ENCODE data around the gene NDNF.

NDNF gene

GRCh38 chr4:121070696-121071639 is 1.4 kb downstream of the NDNF start:
- DNase-seq (ENCODE audit: low spot score) = peak; percentile 15

- DNase-seq (ENCODE audit: low spot score) = no peak
These were observed 2.1 kb downstream of the NDNF start for GRCh38 chr4:121070274-121070673.

GRCh38 chr4:121069430-121069829 is 2.9 kb downstream of the NDNF start:
- DNase-seq (ENCODE audit: low spot score) = no peak

GRCh38 chr4:121064482-121064881 is 7.9 kb downstream of the NDNF start:
- no peak for DNase-seq (ENCODE audit: low spot score)

DNA sequence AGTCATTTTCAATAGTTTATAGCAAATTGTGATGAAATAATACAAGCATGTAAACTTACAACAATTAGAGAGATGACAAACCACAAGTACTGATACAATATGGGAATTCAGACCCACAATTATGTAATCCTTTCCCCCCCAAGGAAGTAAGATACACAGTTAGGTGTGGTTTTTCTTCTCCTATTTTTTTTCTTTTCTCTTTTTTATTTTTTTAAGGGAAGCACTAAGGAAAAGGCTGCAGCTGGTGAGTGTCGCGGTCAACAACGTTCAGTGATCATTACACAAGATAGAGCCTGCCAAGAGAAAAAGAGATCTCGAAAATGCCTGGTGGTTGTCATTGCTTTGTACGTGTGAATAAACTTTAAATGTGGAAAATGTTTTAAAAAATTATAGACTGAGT is 9.8 kb downstream of the NDNF start:
- DNase-seq (ENCODE audit: low spot score) = no peak

- DNase-seq (ENCODE audit: low spot score) = no peak
These were observed 10.5 kb downstream of the NDNF start for GRCh38 chr4:121061861-121062260.

GRCh38 chr4:121061215-121061614 is 11.1 kb downstream of the NDNF start:
- no peak for DNase-seq (ENCODE audit: low spot score)

- no peak for DNase-seq (ENCODE audit: low spot score)
These were observed 14.8 kb downstream of the NDNF start for GRCh38 chr4:121057466-121057922.

- no peak for DNase-seq (ENCODE audit: low spot score)
These were observed 16.3 kb downstream of the NDNF start for GRCh38 chr4:121056066-121056465.

DNA sequence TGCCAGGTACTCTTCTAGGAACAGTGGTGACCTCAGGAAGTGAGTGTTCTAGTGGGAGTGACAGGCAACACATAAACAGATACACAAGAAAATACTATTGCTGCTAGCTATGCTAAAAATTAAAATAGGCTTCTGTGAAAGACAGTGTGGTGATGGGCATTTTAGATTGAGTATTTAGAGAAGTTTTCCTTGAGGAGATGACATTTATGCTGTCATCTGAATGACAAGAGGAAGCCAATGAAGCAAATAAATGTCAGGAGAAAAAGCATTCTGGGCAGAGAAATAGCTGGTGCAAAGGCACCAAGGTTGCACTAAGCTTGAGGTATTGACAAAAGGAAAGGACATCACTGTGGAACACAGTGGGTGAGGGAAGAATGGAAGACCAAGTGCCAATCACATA is 18.0 kb downstream of the NDNF start:
- no peak for DNase-seq (ENCODE audit: low spot score)

- no peak for DNase-seq (ENCODE audit: low spot score)
These were observed 18.7 kb downstream of the NDNF start for GRCh38 chr4:121053601-121054143.

DNA sequence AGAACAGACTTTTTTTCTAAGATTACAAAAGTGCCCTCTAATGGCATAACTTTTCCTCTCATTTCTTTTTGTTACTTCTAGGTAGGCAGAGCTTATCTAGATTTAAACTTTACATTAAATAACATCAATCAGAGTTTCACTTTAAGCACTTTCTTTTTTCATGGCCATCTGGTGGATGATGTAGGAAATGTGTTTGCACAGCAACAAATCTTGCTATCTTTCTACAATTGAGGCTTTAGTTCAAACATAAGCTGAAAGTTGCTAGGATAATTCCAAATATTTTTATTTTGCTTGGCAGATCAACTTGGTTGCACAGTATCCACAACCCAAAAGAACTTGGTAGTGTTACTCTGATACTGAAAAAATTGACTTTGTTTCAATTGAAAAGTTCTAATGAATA is 22.0 kb downstream of the NDNF start:
- DNase-seq (ENCODE audit: low spot score) = no peak

GRCh38 chr4:121049072-121049599 is 23.2 kb downstream of the NDNF start:
- DNase-seq (ENCODE audit: low spot score) = no peak

- no peak for DNase-seq (ENCODE audit: low spot score)
These were observed 24.2 kb downstream of the NDNF start for GRCh38 chr4:121048165-121048564.

DNA sequence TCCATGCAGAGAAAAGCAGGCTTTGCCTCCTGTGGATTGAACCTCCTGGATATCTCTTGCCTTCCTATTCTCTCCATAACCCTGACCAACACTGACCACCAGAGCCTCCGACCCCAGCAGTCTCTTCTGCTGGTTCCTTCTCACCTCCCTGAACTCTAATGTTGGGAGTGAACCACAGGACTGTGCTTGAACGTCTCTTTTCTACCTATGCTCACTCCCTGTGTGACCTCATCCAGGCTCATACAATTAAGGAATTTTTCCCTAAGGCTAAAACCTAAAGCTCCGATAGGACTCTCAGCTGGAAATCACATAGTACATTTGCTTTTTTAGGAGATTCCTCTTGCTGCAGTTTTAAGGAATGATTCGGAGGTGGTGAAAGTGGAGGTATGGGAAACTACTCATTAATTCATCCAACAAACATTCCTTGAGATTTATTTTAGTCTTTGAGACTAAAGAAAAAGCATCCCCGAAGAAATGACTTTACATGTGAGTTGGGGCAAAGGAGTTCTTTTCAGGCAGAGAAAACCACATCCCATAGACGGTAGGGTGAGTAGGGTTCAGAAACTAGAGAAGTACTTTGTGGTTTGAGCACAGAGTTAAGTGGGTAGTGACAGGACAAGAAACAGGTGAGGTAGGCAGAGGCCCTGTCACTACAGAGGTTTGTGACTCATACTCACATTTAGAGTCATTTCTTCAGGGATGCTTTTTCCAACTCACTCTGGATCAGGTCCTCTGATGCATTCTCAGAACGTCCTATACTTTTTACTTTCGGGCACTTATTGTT is 30.8 kb downstream of the NDNF start:
- peak; percentile 78 for DNase-seq (ENCODE audit: low spot score)

- no peak for DNase-seq (ENCODE audit: low spot score)
These were observed 38.3 kb downstream of the NDNF start for GRCh38 chr4:121034017-121034416.

DNA sequence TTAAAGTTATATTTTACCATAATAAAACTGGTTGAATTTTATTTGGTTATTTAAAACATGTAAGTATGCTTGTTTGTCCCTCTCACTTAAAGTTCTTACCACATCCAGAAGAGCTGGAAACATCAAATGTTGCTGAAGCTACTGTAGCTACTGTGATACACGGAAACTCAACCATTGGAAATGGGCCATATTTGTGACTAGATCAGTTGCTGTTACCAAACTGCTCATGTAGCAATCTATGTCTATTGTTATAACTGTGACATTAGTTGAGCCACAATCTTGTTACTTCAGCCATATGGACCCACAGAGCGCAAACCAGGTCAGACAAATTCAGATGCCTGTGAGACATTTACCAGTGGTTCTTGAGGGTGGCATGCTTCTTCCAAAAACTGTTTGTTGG is 41.6 kb downstream of the NDNF start:
- no peak for DNase-seq (ENCODE audit: low spot score)

DNA sequence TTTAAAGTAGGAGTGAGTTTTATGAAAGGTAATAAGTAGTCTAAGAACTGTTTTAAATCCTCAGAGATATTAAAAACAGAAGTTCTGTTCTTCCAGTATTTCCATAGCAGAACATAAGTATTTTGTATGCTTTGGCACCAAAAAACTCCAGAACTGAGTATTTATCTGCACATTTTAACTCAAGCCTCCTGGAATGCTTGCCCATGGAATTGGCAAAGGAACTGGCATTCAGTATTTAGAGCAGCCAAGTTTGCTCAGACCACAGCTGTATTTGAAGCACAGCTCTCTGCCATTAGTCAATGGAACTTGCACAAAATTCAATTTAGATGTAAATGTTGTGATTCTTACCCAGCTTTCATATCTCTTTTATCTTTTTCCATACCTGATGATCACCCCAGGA is 42.2 kb downstream of the NDNF start:
- no peak for DNase-seq (ENCODE audit: low spot score)

- DNase-seq (ENCODE audit: low spot score) = no peak
These were observed 46.3 kb downstream of the NDNF start for GRCh38 chr4:121026034-121026433.

- no peak for DNase-seq (ENCODE audit: low spot score)
These were observed 46.8 kb downstream of the NDNF start for GRCh38 chr4:121025540-121025939.

DNA sequence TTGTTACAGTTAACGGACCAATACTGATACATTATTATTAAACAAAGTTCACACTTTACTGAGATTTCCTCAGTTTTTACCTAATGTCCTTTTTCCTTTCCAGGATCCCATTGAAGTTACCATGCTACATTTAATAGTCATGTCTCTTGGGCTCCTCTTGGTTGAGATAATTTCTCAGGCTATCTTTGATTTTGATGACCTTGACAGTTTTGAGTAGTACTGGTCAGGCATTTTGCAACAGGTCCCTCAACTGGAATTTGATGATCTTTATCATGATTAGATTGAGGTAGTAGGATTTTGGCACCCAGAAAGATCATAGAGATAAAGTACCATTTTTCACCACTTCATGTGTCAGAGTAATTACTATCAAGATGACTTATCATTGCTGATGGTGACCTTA is 53.8 kb downstream of the NDNF start:
- no peak for DNase-seq (ENCODE audit: low spot score)

DNA sequence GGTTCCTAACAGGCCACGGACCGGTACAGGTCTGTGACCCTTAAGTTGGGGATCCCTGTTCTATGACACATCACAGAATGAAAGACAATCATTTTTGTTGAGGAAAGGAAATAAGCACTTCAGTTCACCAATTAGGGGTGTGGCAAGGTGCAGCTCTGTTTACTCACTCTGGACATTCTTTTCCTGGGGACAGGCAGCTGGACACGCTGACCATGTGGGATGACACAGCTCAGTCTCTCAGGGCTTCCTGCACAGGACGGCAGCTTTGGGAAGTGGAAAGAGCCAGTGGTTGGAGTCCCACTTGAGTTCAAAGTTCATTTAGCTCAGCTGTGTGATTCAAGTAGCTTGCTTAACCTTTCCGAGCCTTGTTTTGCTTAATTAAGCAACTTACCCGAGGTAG is 55.7 kb downstream of the NDNF start:
- DNase-seq (ENCODE audit: low spot score) = no peak

- DNase-seq (ENCODE audit: low spot score) = no peak
These were observed 56.9 kb downstream of the NDNF start for GRCh38 chr4:121015421-121015820.
